HepG2 (cell line): ENCODE measurements around the gene GALNT12. TPM values are rescaled to one million over a fixed set of nuclear protein-coding genes. Genes with fewer than 3 reads are reported as not detected.

ENCODE experiments used
- ARID4A ChIP-seq: sonication (generic); formaldehyde crosslinking; IDR thresholded peaks from 2 replicates; pipeline ENCODE4 v1.5.0; 2020; ENCODE audit warnings: mild to moderate bottlenecking, missing genetic modification reagents, borderline replicate concordance
- CBFB ChIP-seq: sonication (generic); formaldehyde crosslinking; IDR thresholded peaks from 2 replicates; pipeline ENCODE4 v1.4.0; 2020; ENCODE audit warnings: missing genetic modification reagents
- CTCF ChIP-seq: sonication (generic); formaldehyde crosslinking; IDR thresholded peaks from 2 replicates; pipeline ENCODE4 v1.5.0; 2020; ENCODE audit warnings: mild to moderate bottlenecking, missing genetic modification reagents, moderate library complexity
- FOXO1 ChIP-seq: sonication (generic); formaldehyde crosslinking; IDR thresholded peaks from 2 replicates; pipeline ENCODE4 v1.4.0; 2020; ENCODE audit warnings: missing genetic modification reagents
- HNRNPL ChIP-seq: fragments of 200-400 bp; formaldehyde crosslinking; IDR thresholded peaks from 2 replicates; pipeline ENCODE4 v1.6.1; 2017; ENCODE audit warnings: mild to moderate bottlenecking, low read depth, low read length
- KMT2B ChIP-seq: IDR thresholded peaks from 2 replicates; pipeline ENCODE4 v1.6.1; 2016; ENCODE audit warnings: missing genetic modification reagents, missing compliant biosample characterization
- MXI1 ChIP-seq: IDR thresholded peaks from 3 replicates; pipeline ENCODE4 v1.6.1; 2012; ENCODE audit warnings: low read depth, low read length, inconsistent platforms, borderline replicate concordance
- PRMT3 ChIP-seq: sonication (generic); formaldehyde crosslinking; IDR thresholded peaks from 2 replicates; pipeline ENCODE4 v1.8.1; 2022; ENCODE audit warnings: low read depth, mild to moderate bottlenecking, moderate library complexity, missing genetic modification reagents, borderline replicate concordance
- RAD21 ChIP-seq: fragments of 450-650 bp; formaldehyde crosslinking; IDR thresholded peaks from 2 replicates; pipeline ENCODE4 v1.5.0; 2020; ENCODE audit warnings: mild to moderate bottlenecking
- SNAI1 ChIP-seq: sonication (generic); formaldehyde crosslinking; IDR thresholded peaks from 2 replicates; pipeline ENCODE4 v1.5.0; 2020; ENCODE audit warnings: mild to moderate bottlenecking, missing genetic modification reagents, borderline replicate concordance
- XBP1 ChIP-seq: sonication (generic); formaldehyde crosslinking; IDR thresholded peaks from 2 replicates; pipeline ENCODE4 v1.5.0; 2020; ENCODE audit warnings: missing genetic modification reagents
- ZBTB33 ChIP-seq: sonication (generic); formaldehyde crosslinking; IDR thresholded peaks from 2 replicates; pipeline ENCODE4 v1.4.0; 2020; ENCODE audit warnings: missing genetic modification reagents
- ZBTB39 ChIP-seq: sonication (generic); formaldehyde crosslinking; IDR thresholded peaks from 2 replicates; pipeline ENCODE4 v1.5.0; 2020; ENCODE audit warnings: missing genetic modification reagents
- ZFP62 ChIP-seq: sonication (generic); formaldehyde crosslinking; IDR thresholded peaks from 2 replicates; pipeline ENCODE4 v1.4.0; 2020; ENCODE audit warnings: missing genetic modification reagents
- ZFX ChIP-seq: sonication (generic); formaldehyde crosslinking; IDR thresholded peaks from 2 replicates; pipeline ENCODE4 v1.4.0; 2020; ENCODE audit warnings: mild to moderate bottlenecking, low read depth, missing genetic modification reagents, moderate library complexity
- ZFY ChIP-seq: sonication (generic); formaldehyde crosslinking; IDR thresholded peaks from 2 replicates; pipeline ENCODE4 v1.4.0; 2020; ENCODE audit warnings: missing genetic modification reagents
- ZMYM4 ChIP-seq: sonication (generic); formaldehyde crosslinking; IDR thresholded peaks from 2 replicates; pipeline ENCODE4 v1.8.1; 2023; ENCODE audit warnings: mild to moderate bottlenecking, missing genetic modification reagents
- ZNF776 ChIP-seq: sonication (generic); formaldehyde crosslinking; IDR thresholded peaks from 2 replicates; pipeline ENCODE4 v1.4.0; 2020; ENCODE audit warnings: mild to moderate bottlenecking, missing genetic modification reagents
- ZNF782 ChIP-seq: sonication (generic); formaldehyde crosslinking; IDR thresholded peaks from 2 replicates; pipeline ENCODE4 v1.4.0; 2020; ENCODE audit warnings: missing genetic modification reagents, mild to moderate bottlenecking, borderline replicate concordance
- ZSCAN29 ChIP-seq: sonication (generic); formaldehyde crosslinking; conservative IDR thresholded peaks from 2 replicates; pipeline ENCODE4 v1.4.0; 2020; ENCODE audit warnings: mild to moderate bottlenecking, missing genetic modification reagents
- polyA plus RNA-seq, 8 experiments: library from polyadenylated mRNA; depleted of rRNA in 3 of 8; stranded (reverse) in 7 of 8; unstranded in 1 of 8; fragments of >200 nt; fragmentation: Illumina TruSeq in 4 of 8; extraction: Trizol in 4 of 8; gene quantifications; 2 replicates each; pipeline versions ENCODE4 v1.2.1 to v1.2.3, GENCODE V29; 2011 to 2016; ENCODE audit warnings: low read depth in 4 of 8, missing spikeins in 1 of 8, mixed read lengths in 1 of 8; ENCODE audit not compliant: insufficient read depth in 1 of 8
- total RNA-seq, 5 experiments: library from RNA; depleted of rRNA; stranded (reverse); fragments of >200 nt; fragmentation: Illumina TruSeq; extraction: Trizol; gene quantifications; 2 replicates each; pipeline ENCODE4 v1.2.3, GENCODE V29; 2016; ENCODE audit warnings: low read depth in 1 of 5

Gene GALNT12
- total and polyA plus RNA-seq, 2 of the 13 experiments (the other 11 are each of a cell fraction or from before 2014, with no cell fraction given), result 0.07 TPM; not detected in 1

- peak; percentile 58; the same call in 1 of the 2 replicates for TF ChIP-seq ZBTB33 (CRISPR knock-in tag)
- TF ChIP-seq CTCF, result peak; percentile 90
- TF ChIP-seq KMT2B, result no peak
- peak; percentile 47; the same call in 1 of the 2 replicates for TF ChIP-seq ZFX (CRISPR knock-in tag)
- no peak for TF ChIP-seq MXI1
- TF ChIP-seq FOXO1 (CRISPR knock-in tag), result peak; percentile 37; the same call in 1 of the 2 replicates
- TF ChIP-seq PRMT3 (CRISPR knock-in tag), result no peak
- TF ChIP-seq ZNF776, result no peak
- no peak for TF ChIP-seq ZMYM4 (CRISPR knock-in tag)
- TF ChIP-seq ZBTB39, result no peak
- no peak for TF ChIP-seq ZFP62
- TF ChIP-seq HNRNPL, result 0 out of 2 replicates have a peak, but pooled peaks have one; percentile 44
- TF ChIP-seq CBFB (CRISPR knock-in tag), result peak; percentile 75; the same call in 1 of the 2 replicates
- no peak for TF ChIP-seq XBP1
- TF ChIP-seq SNAI1 (CRISPR knock-in tag), result no peak
- no peak for TF ChIP-seq ARID4A (CRISPR knock-in tag)
- TF ChIP-seq ZFY (CRISPR knock-in tag), result 0 out of 2 replicates have a peak, but pooled peaks have one; percentile 31
- TF ChIP-seq ZNF782 (CRISPR knock-in tag), result no peak
- TF ChIP-seq ZSCAN29 (CRISPR knock-in tag), result no peak
- peak; percentile 46; the same call in 1 of the 2 replicates for TF ChIP-seq RAD21 (CRISPR knock-in tag)
These were observed 16.4 kb upstream of the GALNT12 start (continued) for GRCh38 chr9:98790842-98791607.
